C4-2B (cell line): ENCODE data around the gene GARNL3.

Source experiments
- ZFX ChIP-seq: fragments of 450-650 bp; IDR thresholded peaks from 2 replicates; pipeline ENCODE4 v1.6.1; 2017
- TF ChIP-seq, protein P1 (sequence below): fragments of 450-650 bp; conservative IDR thresholded peaks from 2 replicates; pipeline ENCODE4 v1.5.1; 2017; ENCODE audit warnings: mild to moderate bottlenecking

- TF ChIP-seq, protein P1, sequence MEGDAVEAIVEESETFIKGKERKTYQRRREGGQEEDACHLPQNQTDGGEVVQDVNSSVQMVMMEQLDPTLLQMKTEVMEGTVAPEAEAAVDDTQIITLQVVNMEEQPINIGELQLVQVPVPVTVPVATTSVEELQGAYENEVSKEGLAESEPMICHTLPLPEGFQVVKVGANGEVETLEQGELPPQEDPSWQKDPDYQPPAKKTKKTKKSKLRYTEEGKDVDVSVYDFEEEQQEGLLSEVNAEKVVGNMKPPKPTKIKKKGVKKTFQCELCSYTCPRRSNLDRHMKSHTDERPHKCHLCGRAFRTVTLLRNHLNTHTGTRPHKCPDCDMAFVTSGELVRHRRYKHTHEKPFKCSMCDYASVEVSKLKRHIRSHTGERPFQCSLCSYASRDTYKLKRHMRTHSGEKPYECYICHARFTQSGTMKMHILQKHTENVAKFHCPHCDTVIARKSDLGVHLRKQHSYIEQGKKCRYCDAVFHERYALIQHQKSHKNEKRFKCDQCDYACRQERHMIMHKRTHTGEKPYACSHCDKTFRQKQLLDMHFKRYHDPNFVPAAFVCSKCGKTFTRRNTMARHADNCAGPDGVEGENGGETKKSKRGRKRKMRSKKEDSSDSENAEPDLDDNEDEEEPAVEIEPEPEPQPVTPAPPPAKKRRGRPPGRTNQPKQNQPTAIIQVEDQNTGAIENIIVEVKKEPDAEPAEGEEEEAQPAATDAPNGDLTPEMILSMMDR = no peak
- TF ChIP-seq ZFX = no peak
Observed at GRCh38 chr9:127307802-127308201, 43.2 kb downstream of the GARNL3 start.
